Keratinocyte (primary cell): ENCODE data around the gene ZNF664.

Experiments
- EZH2 ChIP-seq: IDR thresholded peaks from one replicate; pipeline ENCODE4 v1.6.1; 2012; ENCODE audit warnings: inconsistent platforms, mild to moderate bottlenecking, low read length, moderate library complexity
- TF ChIP-seq, protein P1 (sequence below), 3 experiments: IDR thresholded peaks in 1 of 3; conservative IDR thresholded peaks in 1 of 3; optimal IDR thresholded peaks in 1 of 3; 2 replicates in 2 of 3; 3 replicates in 1 of 3; pipeline versions ENCODE3 to v1.5.1; 2011; ENCODE audit warnings: low read length in 3 of 3, mild to moderate bottlenecking in 3 of 3, moderate library complexity in 2 of 3, control low read depth in 1 of 3, inconsistent platforms in 1 of 3; ENCODE audit not compliant: insufficient read depth in 2 of 3; ENCODE audit errors: extremely low read depth in 1 of 3

DNA sequence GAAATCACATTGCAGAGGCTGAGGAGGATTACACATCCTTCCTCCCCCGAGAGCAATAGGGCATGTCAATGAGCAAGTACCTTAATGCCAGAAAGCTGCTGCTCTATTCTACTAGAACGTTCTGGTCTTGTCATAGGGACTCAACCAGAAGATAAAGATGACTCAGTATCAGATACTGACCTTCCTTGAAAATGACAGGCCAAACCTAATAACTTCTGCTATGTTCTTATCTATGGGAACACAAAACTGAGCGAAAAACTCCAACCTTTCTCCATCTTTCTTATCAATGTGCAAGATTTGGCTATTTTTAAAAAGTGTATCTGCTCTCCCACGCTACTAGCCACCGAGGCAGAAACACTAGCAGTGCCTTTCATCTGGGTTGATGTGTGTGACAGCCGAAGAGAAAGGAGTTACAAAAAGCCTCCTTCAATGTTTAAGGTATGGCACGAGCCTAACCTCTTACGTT, 5.9 kb upstream of the ZNF664 start:
- TF ChIP-seq, protein P1, sequence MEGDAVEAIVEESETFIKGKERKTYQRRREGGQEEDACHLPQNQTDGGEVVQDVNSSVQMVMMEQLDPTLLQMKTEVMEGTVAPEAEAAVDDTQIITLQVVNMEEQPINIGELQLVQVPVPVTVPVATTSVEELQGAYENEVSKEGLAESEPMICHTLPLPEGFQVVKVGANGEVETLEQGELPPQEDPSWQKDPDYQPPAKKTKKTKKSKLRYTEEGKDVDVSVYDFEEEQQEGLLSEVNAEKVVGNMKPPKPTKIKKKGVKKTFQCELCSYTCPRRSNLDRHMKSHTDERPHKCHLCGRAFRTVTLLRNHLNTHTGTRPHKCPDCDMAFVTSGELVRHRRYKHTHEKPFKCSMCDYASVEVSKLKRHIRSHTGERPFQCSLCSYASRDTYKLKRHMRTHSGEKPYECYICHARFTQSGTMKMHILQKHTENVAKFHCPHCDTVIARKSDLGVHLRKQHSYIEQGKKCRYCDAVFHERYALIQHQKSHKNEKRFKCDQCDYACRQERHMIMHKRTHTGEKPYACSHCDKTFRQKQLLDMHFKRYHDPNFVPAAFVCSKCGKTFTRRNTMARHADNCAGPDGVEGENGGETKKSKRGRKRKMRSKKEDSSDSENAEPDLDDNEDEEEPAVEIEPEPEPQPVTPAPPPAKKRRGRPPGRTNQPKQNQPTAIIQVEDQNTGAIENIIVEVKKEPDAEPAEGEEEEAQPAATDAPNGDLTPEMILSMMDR (optimal IDR thresholded peaks at IDR 0.05 in 1 of 3, IDR thresholded peaks at IDR 0.05 in 1 of 3, conservative IDR thresholded peaks at IDR 0.05 in 1 of 3; ENCODE audit: extremely low read depth in 1 of 3, insufficient read depth in 2 of 3, low read length in 3 of 3) = no peak
- TF ChIP-seq EZH2 = no peak
